ENCODE measurements around the gene B3GALNT2. TPM values are rescaled to one million over a fixed set of nuclear protein-coding genes. Genes with fewer than 3 reads are reported as not detected.

B3GALNT2 gene
- total and polyA plus RNA-seq, 2 of the 4 experiments (the other 2 are of a cell fraction): 11.0 to 32.8 TPM

DNA sequence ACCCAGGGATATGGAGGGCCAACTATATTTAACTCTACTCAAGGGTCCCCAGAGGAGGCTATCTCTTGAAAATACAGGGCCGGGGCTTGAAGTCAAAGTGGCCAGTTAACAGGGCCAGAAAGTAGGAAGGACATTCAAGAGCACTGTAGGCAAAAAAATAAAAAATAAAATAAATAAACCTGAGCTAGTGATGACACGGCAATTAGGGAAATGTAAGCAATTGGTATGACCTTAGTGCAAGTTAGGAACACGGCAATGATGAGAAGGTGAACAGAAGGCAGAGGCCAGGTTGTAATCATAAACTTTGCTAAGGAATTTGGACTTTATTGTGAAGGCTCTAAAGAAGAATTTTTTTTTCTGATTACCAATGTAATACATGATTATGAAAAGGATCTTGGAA, 3.4 kb upstream of the B3GALNT2 start:
- dilution Hi-C loops (cut with HindIII; ENCODE audit: low sequenced_read_pairs, unreplicated experiment): no loop called here

More for the DNA sequence above, 3.4 kb upstream of the B3GALNT2 start:
- Histone ChIP-seq H4K8ac (ENCODE audit: low read depth in 2 of 2, low read length in 2 of 2) (no peak overlapping the region), H3K9me3 (ENCODE audit: control insufficient read depth, insufficient read depth, low read length) (no peaks in the 10 kb centered on the region), H3K18ac (ENCODE audit: low read depth, low read length) (no peak overlapping the region), H3K9me1 (ENCODE audit: insufficient read depth, low read length) (no peaks in the 10 kb centered on the region), H4K20me1 (ENCODE audit: insufficient read depth, low read length) (peaks cover 6% of the 10 kb centered on the region; the same call in 1 of the 2 replicates), H3K23ac (ENCODE audit: low read depth, low read length) (no peak overlapping the region), H3K27ac (ENCODE audit: insufficient read depth, low read length) (no peak overlapping the region), H3K9ac (ENCODE audit: low read depth, low read length) (no peak overlapping the region), H3K27me3 (ENCODE audit: control insufficient read depth, insufficient read depth, low read length) (no peaks in the 10 kb centered on the region), H2BK120ac (ENCODE audit: low read depth, low read length) (no peak overlapping the region), H3K79me1 (ENCODE audit: low read depth in 1 of 2, low read length in 2 of 2) (peaks cover 2 to 3% of the 10 kb centered on the region in 2 experiments; a peak in 1 of 4 replicates), H2AK9ac (replicated peaks; ENCODE audit: low read depth, low read length, poor library complexity) (no peak overlapping the region), H2AK5ac (ENCODE audit: low read depth, low read length) (no peak overlapping the region), H4K5ac (ENCODE audit: low read depth, low read length) (no peak overlapping the region), H3K56ac (ENCODE audit: extremely low read depth, insufficient read depth, low read length) (no peak overlapping the region), H2BK20ac (ENCODE audit: low read depth, low read length) (no peak overlapping the region), H3K4me2 (ENCODE audit: low read depth, low read length) (no peak overlapping the region), H2BK5ac (ENCODE audit: low read depth, low read length, poor library complexity, severe bottlenecking) (no peak overlapping the region), H3K4me1 (ENCODE audit: control insufficient read depth, insufficient read depth, low read length) (no peaks in the 10 kb centered on the region), H3K4ac (ENCODE audit: low read depth, low read length) (no peak overlapping the region), H3K36me3 (ENCODE audit: control insufficient read depth, insufficient read depth, low read length) (no peaks in the 10 kb centered on the region), H3K14ac (replicated peaks; ENCODE audit: low read depth, low read length) (no peak overlapping the region), H2BK15ac (ENCODE audit: low read depth, low read length) (no peak overlapping the region), H2AFZ (replicated peaks; ENCODE audit: low read length, poor library complexity) (no peak overlapping the region), H3K4me3 (ENCODE audit: insufficient read depth, low read depth, low read length) (no peak overlapping the region), H4K91ac (ENCODE audit: insufficient read depth, low read depth, low read length) (no peak overlapping the region)
- in situ Hi-C loops (cut with MboI; ENCODE audit: low sequenced_read_pairs): no loop called here
- POLR2A ChIA-PET (ENCODE audit: unreplicated experiment): no interaction called here
- DNase-seq (no peak), ATAC-seq (ENCODE audit: low read depth) (no peak)
- CTCF ChIA-PET: no interaction called here
- WGBS, 2 experiments (ENCODE audit: extremely low coverage in 2 of 2, insufficient read length in 1 of 2): 52% methylated on average over 2 of the region's 3 CpGs; no CpG with 5 or more reads in 1 of the 2 experiments
- TF ChIP-seq, protein P1, sequence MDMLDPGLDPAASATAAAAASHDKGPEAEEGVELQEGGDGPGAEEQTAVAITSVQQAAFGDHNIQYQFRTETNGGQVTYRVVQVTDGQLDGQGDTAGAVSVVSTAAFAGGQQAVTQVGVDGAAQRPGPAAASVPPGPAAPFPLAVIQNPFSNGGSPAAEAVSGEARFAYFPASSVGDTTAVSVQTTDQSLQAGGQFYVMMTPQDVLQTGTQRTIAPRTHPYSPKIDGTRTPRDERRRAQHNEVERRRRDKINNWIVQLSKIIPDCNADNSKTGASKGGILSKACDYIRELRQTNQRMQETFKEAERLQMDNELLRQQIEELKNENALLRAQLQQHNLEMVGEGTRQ (IDR thresholded peaks at IDR 0.05; ENCODE audit: low read depth, low read length): no peak
- TF ChIP-seq CHD1 (IDR thresholded peaks at IDR 0.05; ENCODE audit: low read depth, low read length): no peak
- no peak for TF ChIP-seq CEBPB (IDR thresholded peaks at IDR 0.05; ENCODE audit: low read depth, low read length)
- no peak for TF ChIP-seq SMC3 (IDR thresholded peaks at IDR 0.05; ENCODE audit: low read depth, low read length)
- TF ChIP-seq, protein P2, sequence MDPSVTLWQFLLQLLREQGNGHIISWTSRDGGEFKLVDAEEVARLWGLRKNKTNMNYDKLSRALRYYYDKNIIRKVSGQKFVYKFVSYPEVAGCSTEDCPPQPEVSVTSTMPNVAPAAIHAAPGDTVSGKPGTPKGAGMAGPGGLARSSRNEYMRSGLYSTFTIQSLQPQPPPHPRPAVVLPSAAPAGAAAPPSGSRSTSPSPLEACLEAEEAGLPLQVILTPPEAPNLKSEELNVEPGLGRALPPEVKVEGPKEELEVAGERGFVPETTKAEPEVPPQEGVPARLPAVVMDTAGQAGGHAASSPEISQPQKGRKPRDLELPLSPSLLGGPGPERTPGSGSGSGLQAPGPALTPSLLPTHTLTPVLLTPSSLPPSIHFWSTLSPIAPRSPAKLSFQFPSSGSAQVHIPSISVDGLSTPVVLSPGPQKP (IDR thresholded peaks at IDR 0.05; ENCODE audit: borderline replicate concordance, low read depth, low read length): no peak
- no peak for TF ChIP-seq BHLHE40 (IDR thresholded peaks at IDR 0.05; ENCODE audit: low read depth, low read length)
- no peak for TF ChIP-seq MAFK (IDR thresholded peaks at IDR 0.05; ENCODE audit: low read depth, low read length)
- no peak for TF ChIP-seq MAZ (IDR thresholded peaks at IDR 0.05; ENCODE audit: borderline replicate concordance, low read depth, low read length)
- TF ChIP-seq FOS (IDR thresholded peaks at IDR 0.05; ENCODE audit: low read depth, low read length): no peak
- TF ChIP-seq POLR2A (IDR thresholded peaks at IDR 0.05; ENCODE audit: low read depth, low read length): no peak
- TF ChIP-seq RFX5 (IDR thresholded peaks at IDR 0.05; ENCODE audit: low read depth, low read length): no peak
- no peak for TF ChIP-seq RAD21 (IDR thresholded peaks at IDR 0.05; ENCODE audit: low read length)
- no peak for TF ChIP-seq NFE2L2 (IDR thresholded peaks at IDR 0.05; ENCODE audit: low read depth, low read length)
- intact Hi-C loops (cut with micrococcal nuclease): no loop called here
- BruUV-seq (replicated peaks): no TSS peak

All from IMR-90 (cell line).